Spleen (tissue), 11 donors: ENCODE measurements around the gene DCLK2. TPM values are rescaled to one million over a fixed set of nuclear protein-coding genes. Genes with fewer than 3 reads are reported as not detected.

Experiments used
- DNase-seq: peaks from one replicate; pipeline ENCODE4 v3.0.0-alpha.2; 2020
- H3K27ac ChIP-seq, 8 donors: fragments of 200-600 bp; sonication (generic) in 7 of 8; 1 replicate in 4 of 8; 2 replicates in 4 of 8; pipeline versions ENCODE4 v1.5.0 to v1.8.0; 2016 to 2021; ENCODE audit warnings: inconsistent platforms in 4 of 8, mild to moderate bottlenecking in 4 of 8, moderate library complexity in 1 of 8
- H3K27me3 ChIP-seq, 7 donors: fragments of 200-600 bp; sonication (generic) in 6 of 7; replicated peaks in 1 of 7; 1 replicate in 4 of 7; 2 replicates in 3 of 7; pipeline versions ENCODE4 v1.5.0 to v1.8.0; 2016 to 2021; ENCODE audit warnings: inconsistent platforms in 3 of 7, mild to moderate bottlenecking in 1 of 7
- H3K36me3 ChIP-seq, 6 donors: fragments of 200-600 bp; sonication (generic) in 5 of 6; 1 replicate in 4 of 6; 2 replicates in 2 of 6; pipeline versions ENCODE4 v1.5.0 to v1.8.0; 2016 to 2021; ENCODE audit warnings: inconsistent platforms in 2 of 6
- H3K4me1 ChIP-seq, 6 donors: fragments of 200-600 bp; sonication (generic) in 5 of 6; 1 replicate in 3 of 6; 2 replicates in 3 of 6; pipeline versions ENCODE4 v1.5.0 to v1.8.0; 2016 to 2021; ENCODE audit warnings: inconsistent platforms in 3 of 6
- H3K4me3 ChIP-seq, 8 donors: fragments of 200-600 bp; sonication (generic) in 7 of 8; 1 replicate in 4 of 8; 2 replicates in 4 of 8; pipeline versions ENCODE4 v1.5.0 to v1.8.0; 2016 to 2021; ENCODE audit warnings: inconsistent platforms in 4 of 8, mild to moderate bottlenecking in 4 of 8, moderate library complexity in 2 of 8
- H3K9me3 ChIP-seq, 8 donors: fragments of 200-600 bp; sonication (generic) in 7 of 8; 1 replicate in 4 of 8; 2 replicates in 4 of 8; pipeline versions ENCODE4 v1.5.0 to v1.8.0; 2016 to 2021; ENCODE audit warnings: inconsistent platforms in 4 of 8
- CTCF ChIP-seq, 11 experiments: fragments of 200-600 bp in 7 of 11; fragments of 450-650 bp in 4 of 11; sonication (generic) in 4 of 11; IDR thresholded peaks in 8 of 11; conservative IDR thresholded peaks in 3 of 11; 1 replicate in 7 of 11; 2 replicates in 4 of 11; pipeline versions ENCODE4 v1.4.0 to v1.8.0; 2016 to 2021; ENCODE audit warnings: antibody characterized with exemption in 11 of 11, inconsistent platforms in 4 of 11, mild to moderate bottlenecking in 1 of 11
- POLR2A ChIP-seq, 3 donors: fragments of 450-650 bp; IDR thresholded peaks; one replicate each; pipeline ENCODE4 v1.5.1; 2017; ENCODE audit warnings: antibody characterized with exemption in 3 of 3, mild to moderate bottlenecking in 1 of 3
- POLR2AphosphoS5 ChIP-seq, 3 donors: sonication (generic); formaldehyde crosslinking; IDR thresholded peaks; one replicate each; pipeline ENCODE4 v1.5.1; 2017; ENCODE audit warnings: antibody characterized with exemption in 3 of 3
- WGBS, 5 donors: extraction: QIAGEN DNeasy Blood & Tissue Kit in 3 of 5; methylation state at CpG; one replicate each; pipeline versions ENCODE4 v1.1.5 to v1.1.7; 2013 to 2018; 5-methylcytosine and 5-hydroxymethylcytosine counted together
- intact Hi-C: fragments of 100-400 bp; cut with DNase I; formaldehyde crosslinking; loops from one replicate; pipeline ENCODE4 v1.15.0; 2023; ENCODE audit warnings: low total_unique reads
- polyA plus RNA-seq, 3 donors: library from polyadenylated mRNA; stranded (reverse); fragments of 200-250 nt; gene quantifications; one replicate each; pipeline ENCODE4 v1.2.1, GENCODE V29; 2013
- total RNA-seq, 7 donors: library from RNA; depleted of rRNA in 3 of 7; stranded (reverse); fragments of >200 nt in 3 of 7; fragmentation: NEBNext Ultra II Directional in 4 of 7; extraction: Animal tissue kit (Norgen Biotek cat#: 25700) in 4 of 7; gene quantifications; one replicate each; pipeline versions ENCODE4 v1.1.0 to v1.2.1, GENCODE V29; 2016 to 2021
- donor health status: healthy with polysubstance abuse.
- donor health status: DM: no; HTN: no; CAD: no; lungs with moderate emphysema.
- donor health status: DM: no; HTN: no; CAD: no.
- donor health status: Bipolar disorder and iron deficiency.
- donor health status: healthy.
- donor health status: DM: no; HTN: no; CAD: no.
- donor health status: DM: yes; HTN: yes; CAD: no.

DCLK2 gene
- total and polyA plus RNA-seq, 10 donors: 0.53 to 6.1 (median 3.9) TPM

- 86 to 94% (median 91%) methylated on average over 2 of the region's 2 CpGs for WGBS, 5 donors
- H3K27ac ChIP-seq: no peak overlapping the region
- no peak for TF ChIP-seq POLR2A (IDR thresholded peaks at IDR 0.05)
- TF ChIP-seq POLR2AphosphoS5 (IDR thresholded peaks at IDR 0.05): no peak
- no peak for TF ChIP-seq CTCF (IDR thresholded peaks at IDR 0.05 in 8 of 11, conservative IDR thresholded peaks at IDR 0.05 in 3 of 11)
- no peak overlapping the region for H3K4me3 ChIP-seq
- intact Hi-C loops: no loop called here
- H3K27me3 ChIP-seq: peaks cover 0 to 7% (median 0%) of the 10 kb centered on the region in 7 donors
- no peaks in the 10 kb centered on the region for H3K36me3 ChIP-seq
- H3K4me1 ChIP-seq: peaks cover 0 to 7% (median 0%) of the 10 kb centered on the region in 6 donors
- no peaks in the 10 kb centered on the region for H3K9me3 ChIP-seq
- DNase-seq: no peak
Measured at GRCh38 chr4:150218447-150218846, 140.2 kb downstream of the DCLK2 start.

GRCh38 chr4:150219841-150220240 is 141.6 kb downstream of the DCLK2 start:
- Histone ChIP-seq H3K9me3 (no peaks in the 10 kb centered on the region), H3K36me3 (no peaks in the 10 kb centered on the region), H3K27me3 (peaks cover 0 to 7% (median 0%) of the 10 kb centered on the region in 7 donors), H3K4me1 (peaks cover 0 to 7% (median 0%) of the 10 kb centered on the region in 6 donors), H3K4me3 (no peak overlapping the region), H3K27ac (no peak overlapping the region)
- no peak for DNase-seq
- WGBS, 5 donors: 75 to 93% (median 81%) methylated on average over 4 of the region's 4 CpGs
- intact Hi-C loops: no loop called here
- no peak for TF ChIP-seq CTCF (IDR thresholded peaks at IDR 0.05 in 8 of 11, conservative IDR thresholded peaks at IDR 0.05 in 3 of 11)
- TF ChIP-seq POLR2A (IDR thresholded peaks at IDR 0.05): no peak
- no peak for TF ChIP-seq POLR2AphosphoS5 (IDR thresholded peaks at IDR 0.05)

GRCh38 chr4:150224896-150225591 is 146.8 kb downstream of the DCLK2 start:
- no peak for TF ChIP-seq POLR2AphosphoS5 (IDR thresholded peaks at IDR 0.05)
- no peak for TF ChIP-seq CTCF (IDR thresholded peaks at IDR 0.05 in 8 of 11, conservative IDR thresholded peaks at IDR 0.05 in 3 of 11)
- no peak for TF ChIP-seq POLR2A (IDR thresholded peaks at IDR 0.05)
- no peak overlapping the region for H3K27ac ChIP-seq
- H3K4me3 ChIP-seq: no peak overlapping the region
- DNase-seq: no peak
- H3K27me3 ChIP-seq: no peaks in the 10 kb centered on the region
- 85 to 94% (median 89%) methylated on average over 6 of the region's 6 CpGs for WGBS, 5 donors
- H3K36me3 ChIP-seq: no peaks in the 10 kb centered on the region
- H3K4me1 ChIP-seq: no peaks in the 10 kb centered on the region
- H3K9me3 ChIP-seq: no peaks in the 10 kb centered on the region
- intact Hi-C loops: no loop called here

GRCh38 chr4:150229520-150229919 is 151.3 kb downstream of the DCLK2 start:
- Histone ChIP-seq H3K36me3 (peaks cover 0 to 9% (median 0%) of the 10 kb centered on the region in 6 donors), H3K9me3 (no peaks in the 10 kb centered on the region), H3K4me3 (no peak overlapping the region), H3K27ac (no peak overlapping the region), H3K27me3 (no peaks in the 10 kb centered on the region), H3K4me1 (no peaks in the 10 kb centered on the region)
- WGBS, 5 donors: 57 to 76% (median 72%) methylated on average over 1 of the region's 1 CpG
- no peak for DNase-seq
- intact Hi-C loops: no loop called here
- TF ChIP-seq CTCF (IDR thresholded peaks at IDR 0.05 in 8 of 11, conservative IDR thresholded peaks at IDR 0.05 in 3 of 11): no peak
- TF ChIP-seq POLR2AphosphoS5 (IDR thresholded peaks at IDR 0.05): no peak
- no peak for TF ChIP-seq POLR2A (IDR thresholded peaks at IDR 0.05)
